Mesendoderm (in vitro differentiated cells): Measurements from ENCODE around the gene EGF. TPM values are rescaled to one million over a fixed set of nuclear protein-coding genes. Genes with fewer than 3 reads are reported as not detected.

Source experiments
- DNase-seq: peaks from one replicate; pipeline ENCODE4 v3.0.0; 2013
- H2AK5ac ChIP-seq: 2 replicates; pipeline ENCODE4 v1.6.1; 2013; ENCODE audit warnings: low read length, inconsistent platforms
- H2BK120ac ChIP-seq: 2 replicates; pipeline ENCODE4 v1.6.1; 2013; ENCODE audit warnings: low read depth, mild to moderate bottlenecking, low read length, moderate library complexity, mixed read lengths
- H2BK15ac ChIP-seq: replicated peaks from 2 replicates; pipeline ENCODE4 v1.6.1; 2013; ENCODE audit warnings: low read depth, mild to moderate bottlenecking, moderate library complexity
- H2BK5ac ChIP-seq: 2 replicates; pipeline ENCODE4 v1.6.1; 2013; ENCODE audit warnings: low read length, inconsistent platforms
- H3K18ac ChIP-seq: 2 replicates; pipeline ENCODE4 v1.6.1; 2013; ENCODE audit warnings: mild to moderate bottlenecking, low read length, mixed read lengths
- H3K23ac ChIP-seq: one replicate; pipeline ENCODE4 v1.6.1; 2013; ENCODE audit warnings: low read length
- H3K27ac ChIP-seq: 2 replicates; pipeline ENCODE4 v1.5.1; 2013; ENCODE audit warnings: low read depth, mild to moderate bottlenecking, inconsistent platforms, low read length, moderate library complexity
- H3K27me3 ChIP-seq: 2 replicates; pipeline ENCODE4 v1.6.1; 2013; ENCODE audit warnings: low read length, control low read depth, mild to moderate bottlenecking, inconsistent platforms; ENCODE audit not compliant: insufficient read depth, poor library complexity
- H3K36me3 ChIP-seq: 2 replicates; pipeline ENCODE4 v1.6.1; 2013; ENCODE audit warnings: low read length, inconsistent platforms; ENCODE audit not compliant: control insufficient read depth, insufficient read depth
- H3K4ac ChIP-seq: one replicate; pipeline ENCODE4 v1.6.1; 2013; ENCODE audit warnings: low read depth, mild to moderate bottlenecking, low read length, moderate library complexity
- H3K4me1 ChIP-seq: 2 replicates; pipeline ENCODE4 v1.6.1; 2013; ENCODE audit warnings: low read depth, low read length, inconsistent platforms; ENCODE audit not compliant: control insufficient read depth
- H3K4me2 ChIP-seq: 2 replicates; pipeline ENCODE4 v1.6.1; 2013; ENCODE audit warnings: low read length
- H3K4me3 ChIP-seq: 2 replicates; pipeline ENCODE4 v1.5.1; 2013; ENCODE audit warnings: mild to moderate bottlenecking, low read length
- H3K56ac ChIP-seq: one replicate; pipeline ENCODE4 v1.6.1; 2013; ENCODE audit warnings: low read length
- H3K79me1 ChIP-seq: 2 replicates; pipeline ENCODE4 v1.6.1; 2013; ENCODE audit warnings: low read length, inconsistent platforms
- H3K79me2 ChIP-seq: 2 replicates; pipeline ENCODE4 v1.6.1; 2013; ENCODE audit warnings: mild to moderate bottlenecking, low read length; ENCODE audit not compliant: control insufficient read depth, insufficient read depth
- H3K9ac ChIP-seq: 2 replicates; pipeline ENCODE4 v1.6.1; 2013; ENCODE audit warnings: low read length, inconsistent platforms
- H4K5ac ChIP-seq: one replicate; pipeline ENCODE4 v1.6.1; 2013; ENCODE audit warnings: low read length
- H4K8ac ChIP-seq: one replicate; pipeline ENCODE4 v1.6.1; 2013; ENCODE audit warnings: low read depth, mild to moderate bottlenecking, control low read depth, low read length, moderate library complexity
- WGBS: extraction: QIAGEN DNeasy Blood & Tissue Kit; methylation state at CpG from one replicate; pipeline ENCODE4 v1.1.7; 2013; ENCODE audit warnings: low lambda C conversion rate, missing lambda C conversion rate; ENCODE audit not compliant: insufficient coverage; ENCODE audit errors: extremely low coverage; 5-methylcytosine and 5-hydroxymethylcytosine counted together
- polyA plus RNA-seq, 2 experiments: library from polyadenylated mRNA; stranded (reverse); fragments of 200-250 nt; gene quantifications; one replicate each; pipeline ENCODE4 v1.2.3, GENCODE V29; 2013

The EGF gene
- polyA plus RNA-seq (2013, experiment 1 of 2), result 3.9 TPM
- 3.5 TPM for polyA plus RNA-seq (2013, experiment 2 of 2)

DNA sequence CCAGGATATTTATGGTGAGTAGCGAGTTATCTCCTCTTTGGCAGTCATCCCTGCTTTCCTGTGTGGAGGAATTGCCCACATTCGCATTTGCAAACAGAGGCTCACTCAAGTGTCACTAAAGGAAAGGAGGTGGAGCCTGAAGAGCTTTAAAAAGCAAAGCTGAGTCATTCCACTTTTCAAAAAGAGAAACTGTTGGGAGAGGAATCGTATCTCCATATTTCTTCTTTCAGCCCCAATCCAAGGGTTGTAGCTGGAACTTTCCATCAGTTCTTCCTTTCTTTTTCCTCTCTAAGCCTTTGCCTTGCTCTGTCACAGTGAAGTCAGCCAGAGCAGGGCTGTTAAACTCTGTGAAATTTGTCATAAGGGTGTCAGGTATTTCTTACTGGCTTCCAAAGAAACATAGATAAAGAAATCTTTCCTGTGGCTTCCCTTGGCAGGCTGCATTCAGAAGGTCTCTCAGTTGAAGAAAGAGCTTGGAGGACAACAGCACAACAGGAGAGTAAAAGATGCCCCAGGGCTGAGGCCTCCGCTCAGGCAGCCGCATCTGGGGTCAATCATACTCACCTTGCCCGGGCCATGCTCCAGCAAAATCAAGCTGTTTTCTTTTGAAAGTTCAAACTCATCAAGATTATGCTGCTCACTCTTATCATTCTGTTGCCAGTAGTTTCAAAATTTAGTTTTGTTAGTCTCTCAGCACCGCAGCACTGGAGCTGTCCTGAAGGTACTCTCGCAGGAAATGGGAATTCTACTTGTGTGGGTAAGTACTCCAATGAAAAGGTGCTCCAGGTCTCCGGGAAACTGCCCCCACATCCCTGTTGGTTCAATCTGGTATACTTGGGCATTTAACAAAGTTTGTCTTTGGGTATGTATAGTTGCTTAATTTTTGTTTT is at the start of gene EGF:
Gene EGF (plus strand): TSS at position 178 of the 890 bp plus-strand sequence. CDS start 453 bp downstream, at position 631.
- Histone ChIP-seq H3K56ac (peak within 1 kb of the TSS; percentile 75), H3K4me2 (peak within 1 kb of the TSS; percentile 28), H2BK5ac (peak within 1 kb of the TSS; percentile 55), H3K36me3 (no peaks in the 10 kb centered on the region), H3K18ac (peak within 1 kb of the TSS; percentile 95), H2BK15ac (peak within 1 kb of the TSS; percentile 94), H3K27ac (peak within 1 kb of the TSS; percentile 92), H3K4me3 (peak within 1 kb of the TSS; percentile 29), H2BK120ac (peak within 1 kb of the TSS; percentile 21), H3K4me1 (peaks cover 17% of the 10 kb centered on the region), H4K8ac (no peak within 1 kb of the TSS), H3K79me2 (peaks cover 19% of the 10 kb centered on the region), H3K27me3 (no peaks in the 10 kb centered on the region), H3K9ac (peak within 1 kb of the TSS; percentile 59), H4K5ac (no peak within 1 kb of the TSS), H3K4ac (no peak within 1 kb of the TSS), H2AK5ac (no peak within 1 kb of the TSS), H3K23ac (no peak within 1 kb of the TSS), H3K79me1 (peaks cover 12% of the 10 kb centered on the region)
- WGBS, result no CpG with 5 or more reads among the region's 9 CpGs
- DNase-seq, result peak; percentile 90

- no peak overlapping the region for H3K4me3 ChIP-seq
- H2BK15ac ChIP-seq, result no peak overlapping the region
- no peak overlapping the region for H2AK5ac ChIP-seq
- no peak overlapping the region for H4K8ac ChIP-seq
- H3K4ac ChIP-seq, result no peak overlapping the region
- no peaks in the 10 kb centered on the region for H3K4me1 ChIP-seq
- peak; percentile 34 for DNase-seq
- no peaks in the 10 kb centered on the region for H3K36me3 ChIP-seq
- no peaks in the 10 kb centered on the region for H3K79me1 ChIP-seq
- no peak overlapping the region for H3K18ac ChIP-seq
- H3K27ac ChIP-seq, result no peak overlapping the region
- H3K79me2 ChIP-seq, result no peaks in the 10 kb centered on the region
- H2BK5ac ChIP-seq, result no peak overlapping the region
- H3K23ac ChIP-seq, result no peak overlapping the region
- no peak overlapping the region for H3K9ac ChIP-seq
- H2BK120ac ChIP-seq, result no peak overlapping the region
- H3K27me3 ChIP-seq, result no peaks in the 10 kb centered on the region
- no peak overlapping the region for H4K5ac ChIP-seq
- H3K4me2 ChIP-seq, result no peak overlapping the region
- H3K56ac ChIP-seq, result no peak overlapping the region
Measured at GRCh38 chr4:109864134-109864533, 48.5 kb upstream of the EGF start.

GRCh38 chr4:109870061-109870460 is 42.6 kb upstream of the EGF start:
- DNase-seq, result no peak
- Histone ChIP-seq H3K23ac (no peak overlapping the region), H3K4me1 (no peaks in the 10 kb centered on the region), H4K5ac (no peak overlapping the region), H2BK5ac (no peak overlapping the region), H3K36me3 (no peaks in the 10 kb centered on the region), H3K27ac (no peak overlapping the region), H2BK15ac (no peak overlapping the region), H3K18ac (no peak overlapping the region), H3K79me1 (no peaks in the 10 kb centered on the region), H2AK5ac (no peak overlapping the region), H3K79me2 (no peaks in the 10 kb centered on the region), H2BK120ac (no peak overlapping the region), H3K4me2 (no peak overlapping the region), H3K9ac (no peak overlapping the region), H3K27me3 (no peaks in the 10 kb centered on the region), H3K4me3 (no peak overlapping the region), H4K8ac (no peak overlapping the region), H3K4ac (no peak overlapping the region), H3K56ac (no peak overlapping the region)
- no CpG with 5 or more reads among the region's 5 CpGs for WGBS

- Histone ChIP-seq H3K27ac (no peak overlapping the region), H3K9ac (no peak overlapping the region), H3K4me2 (no peak overlapping the region), H2AK5ac (no peak overlapping the region), H3K79me1 (no peaks in the 10 kb centered on the region), H3K36me3 (no peaks in the 10 kb centered on the region), H3K4me1 (no peaks in the 10 kb centered on the region), H2BK15ac (no peak overlapping the region), H3K23ac (no peak overlapping the region), H3K56ac (no peak overlapping the region), H3K79me2 (no peaks in the 10 kb centered on the region), H4K5ac (no peak overlapping the region), H3K27me3 (no peaks in the 10 kb centered on the region), H2BK5ac (no peak overlapping the region), H3K4me3 (no peak overlapping the region), H3K4ac (no peak overlapping the region), H4K8ac (no peak overlapping the region), H2BK120ac (no peak overlapping the region), H3K18ac (no peak overlapping the region)
- no CpG with 5 or more reads among the region's 2 CpGs for WGBS
- no peak for DNase-seq
Measured at GRCh38 chr4:109872065-109872464, 40.6 kb upstream of the EGF start.

GRCh38 chr4:109872950-109873656 is 39.6 kb upstream of the EGF start:
- no peaks in the 10 kb centered on the region for H3K36me3 ChIP-seq
- no peak overlapping the region for H2BK5ac ChIP-seq

More at GRCh38 chr4:109872950-109873656, 39.6 kb upstream of the EGF start:
- H3K18ac ChIP-seq, result no peak overlapping the region
- H3K27ac ChIP-seq, result no peak overlapping the region
- H2BK120ac ChIP-seq, result no peak overlapping the region
- H2BK15ac ChIP-seq, result no peak overlapping the region
- no peak overlapping the region for H3K9ac ChIP-seq
- no peak overlapping the region for H3K4me2 ChIP-seq
- no peak overlapping the region for H3K4me3 ChIP-seq
- no CpG with 5 or more reads among the region's 6 CpGs for WGBS
- no peaks in the 10 kb centered on the region for H3K79me2 ChIP-seq
- no peak overlapping the region for H3K23ac ChIP-seq
- DNase-seq, result no peak
- no peak overlapping the region for H4K8ac ChIP-seq
- no peaks in the 10 kb centered on the region for H3K27me3 ChIP-seq
- no peak overlapping the region for H3K4ac ChIP-seq
- H3K4me1 ChIP-seq, result no peaks in the 10 kb centered on the region
- H3K79me1 ChIP-seq, result no peaks in the 10 kb centered on the region
- no peak overlapping the region for H3K56ac ChIP-seq
- no peak overlapping the region for H2AK5ac ChIP-seq
- no peak overlapping the region for H4K5ac ChIP-seq
